Fibroblast of lung (primary cell): ENCODE results near the gene DOC2A. TPM values are rescaled to one million over a fixed set of nuclear protein-coding genes. Genes with fewer than 3 reads are reported as not detected.
"Not testable (repeated sequence)": the region's sequence is repeated elsewhere in the genome, so short reads cannot be mapped to it uniquely, and the experiment has no call there.

Experiments
- DNase-seq, 2 donors: peaks; one replicate each; pipeline versions ENCODE4 v3.0.0 to v3.0.0-alpha.2; 2010; ENCODE audit warnings: low read depth in 2 of 2
- H2AFZ ChIP-seq: 2 replicates; pipeline ENCODE4 v1.5.1; 2012; ENCODE audit warnings: low read length, control low read depth, inconsistent platforms
- H3K27ac ChIP-seq: 2 replicates; pipeline ENCODE4 v1.5.1; 2011; ENCODE audit warnings: low read length, control low read depth; ENCODE audit not compliant: insufficient read depth
- H3K27me3 ChIP-seq: 2 replicates; pipeline ENCODE4 v1.5.1; 2011; ENCODE audit warnings: mild to moderate bottlenecking, low read length; ENCODE audit not compliant: control insufficient read depth, insufficient read depth
- H3K36me3 ChIP-seq: 2 replicates; pipeline ENCODE4 v1.5.1; 2011; ENCODE audit warnings: low read length; ENCODE audit not compliant: control insufficient read depth, insufficient read depth
- H3K4me1 ChIP-seq: 2 replicates; pipeline ENCODE4 v1.5.1; 2011; ENCODE audit warnings: low read length; ENCODE audit not compliant: control insufficient read depth, insufficient read depth; ENCODE audit errors: extremely low read depth
- H3K4me2 ChIP-seq: 2 replicates; pipeline ENCODE4 v1.5.1; 2011; ENCODE audit warnings: low read length, control low read depth; ENCODE audit not compliant: insufficient read depth; ENCODE audit errors: extremely low read depth
- H3K4me3 ChIP-seq, 4 experiments: fragments of 200-600 bp in 1 of 4; sonication (generic) in 1 of 4; replicated peaks in 1 of 4; 2 replicates each; pipeline ENCODE4 v1.5.1; 2011 to 2016; ENCODE audit warnings: low read length in 4 of 4, low read depth in 3 of 4, mild to moderate bottlenecking in 3 of 4, control low read depth in 2 of 4, inconsistent platforms in 1 of 4, mixed read lengths in 1 of 4; ENCODE audit not compliant: insufficient read depth in 1 of 4; ENCODE audit errors: control extremely low read depth in 1 of 4
- H3K79me2 ChIP-seq: 2 replicates; pipeline ENCODE4 v1.5.1; 2012; ENCODE audit warnings: mild to moderate bottlenecking, low read length, inconsistent platforms; ENCODE audit not compliant: control insufficient read depth, insufficient read depth
- H3K9ac ChIP-seq: 2 replicates; pipeline ENCODE4 v1.5.1; 2011; ENCODE audit warnings: mild to moderate bottlenecking, low read length, control low read depth; ENCODE audit not compliant: insufficient read depth
- H3K9me3 ChIP-seq: 2 replicates; pipeline ENCODE4 v1.5.1; 2012; ENCODE audit warnings: low read depth, low read length; ENCODE audit not compliant: control insufficient read depth, insufficient read depth
- H4K20me1 ChIP-seq: 2 replicates; pipeline ENCODE4 v1.5.1; 2011; ENCODE audit warnings: low read length; ENCODE audit not compliant: control insufficient read depth, insufficient read depth; ENCODE audit errors: extremely low read depth
- CTCF ChIP-seq, 2 donors: IDR thresholded peaks in 1 of 2; conservative IDR thresholded peaks in 1 of 2; 1 replicate in 1 of 2; 2 replicates in 1 of 2; pipeline ENCODE4 v1.5.1; 2011 to 2012; ENCODE audit warnings: low read length in 2 of 2, control low read depth in 1 of 2, inconsistent platforms in 1 of 2, low read depth in 1 of 2, mild to moderate bottlenecking in 1 of 2
- EZH2 ChIP-seq: IDR thresholded peaks from 2 replicates; pipeline ENCODE4 v1.5.1; 2012; ENCODE audit warnings: low read length, control low read depth, mild to moderate bottlenecking; ENCODE audit errors: missing control alignments
- polyA plus RNA-seq, 2 donors: library from polyadenylated mRNA; depleted of rRNA in 1 of 2; stranded (reverse) in 1 of 2; unstranded in 1 of 2; fragments of >200 nt; gene quantifications; 2 replicates each; pipeline ENCODE4 v1.2.1, GENCODE V29; 2011 to 2012; ENCODE audit warnings: missing spikeins in 1 of 2
- total RNA-seq: library from RNA; depleted of rRNA; stranded (reverse); fragments of >200 nt; gene quantifications from 2 replicates; pipeline ENCODE4 v1.2.1, GENCODE V29; 2014

Gene DOC2A
- total and polyA plus RNA-seq, 2 donors (not counting 1 experiment from before 2014, with no cell fraction given): 0.03 to 0.33 TPM

- no peak for DNase-seq
- Histone ChIP-seq H3K27me3 (no peaks in the 10 kb centered on the region), H3K4me3 (no peak overlapping the region), H3K9ac (no peak overlapping the region), H3K9me3 (no peaks in the 10 kb centered on the region), H3K36me3 (no peaks in the 10 kb centered on the region), H3K27ac (no peak overlapping the region), H4K20me1 (no peaks in the 10 kb centered on the region), H2AFZ (no peak overlapping the region), H3K4me2 (no peak overlapping the region), H3K79me2 (no peaks in the 10 kb centered on the region), H3K4me1 (no peaks in the 10 kb centered on the region)
- TF ChIP-seq EZH2 (no peak), CTCF (conservative IDR thresholded peaks at IDR 0.05 in 1 of 2, IDR thresholded peaks at IDR 0.05 in 1 of 2; ENCODE audit: low read depth in 1 of 2, low read length in 2 of 2) (no peak)
Observed at GRCh38 chr16:30046178-30046577, 35.4 kb upstream of the DOC2A start.

- peak; percentile 21 to 63 for DNase-seq
- no peaks in the 10 kb centered on the region for H3K36me3 ChIP-seq
- TF ChIP-seq CTCF (conservative IDR thresholded peaks at IDR 0.05 in 1 of 2, IDR thresholded peaks at IDR 0.05 in 1 of 2; ENCODE audit: low read depth in 1 of 2, low read length in 2 of 2) (peak; percentile 21 to 34), EZH2 (no peak)
- no peaks in the 10 kb centered on the region for H3K79me2 ChIP-seq
- H4K20me1 ChIP-seq: no peaks in the 10 kb centered on the region
- no peaks in the 10 kb centered on the region for H3K27me3 ChIP-seq
- no peak overlapping the region for H2AFZ ChIP-seq
- H3K9ac ChIP-seq: no peak overlapping the region
- no peaks in the 10 kb centered on the region for H3K4me1 ChIP-seq
- H3K4me2 ChIP-seq: no peak overlapping the region
- H3K27ac ChIP-seq: no peak overlapping the region
- no peak overlapping the region for H3K4me3 ChIP-seq
- H3K9me3 ChIP-seq: no peaks in the 10 kb centered on the region
Observed at GRCh38 chr16:30041841-30042240, 31.0 kb upstream of the DOC2A start.

- not testable (repeated sequence) for H3K9me3 ChIP-seq, H3K4me1 ChIP-seq, H3K36me3 ChIP-seq, H2AFZ ChIP-seq, H3K27me3 ChIP-seq, H3K4me3 ChIP-seq, H3K9ac ChIP-seq, H3K27ac ChIP-seq, H3K79me2 ChIP-seq, H4K20me1 ChIP-seq, DNase-seq, H3K4me2 ChIP-seq
Observed at GRCh38 chr16:30040690-30041089, 29.9 kb upstream of the DOC2A start.
